B cell (primary cell): Measurements from ENCODE around the gene PPP1R27. TPM values are rescaled to one million over a fixed set of nuclear protein-coding genes. Genes with fewer than 3 reads are reported as not detected.

Source experiments
- ATAC-seq: fragments of 200-7000 bp; cut with Tn5 transposase; one replicate; pipeline ENCODE4 v1.10.0; 2021; ENCODE audit warnings: low read depth, mild to moderate bottlenecking, moderate number of reproducible peaks, moderate library complexity
- CTCF ChIA-PET: fragments of 350-600 bp; sonication (Branson Sonifier 250); formaldehyde crosslinking; loops from one replicate; lab custom pipeline; 2021; ENCODE audit warnings: antibody characterized with exemption, inconsistent platforms; lab: Charles Lee
- POLR2A ChIA-PET: fragments of 350-600 bp; sonication (Branson Sonifier 250); formaldehyde crosslinking; loops from one replicate; lab custom pipeline; 2021; ENCODE audit warnings: antibody characterized with exemption; lab: Charles Lee
- DNase-seq: peaks from one replicate; pipeline ENCODE4 v3.0.0; 2013
- H2AFZ ChIP-seq: 2 replicates; pipeline ENCODE4 v1.6.1; 2012; ENCODE audit warnings: mild to moderate bottlenecking, low read depth, low read length; ENCODE audit not compliant: insufficient read depth, poor library complexity, severe bottlenecking
- H3K27ac ChIP-seq, 2 donors: 1 replicate in 1 of 2; 2 replicates in 1 of 2; pipeline ENCODE4 v1.5.1; 2012 to 2013; ENCODE audit warnings: low read length in 2 of 2, mild to moderate bottlenecking in 2 of 2, moderate library complexity in 1 of 2
- H3K27me3 ChIP-seq, 4 experiments: fragments of 200-600 bp in 1 of 4; sonication (generic) in 1 of 4; replicated peaks in 1 of 4; 1 replicate in 2 of 4; 2 replicates in 2 of 4; pipeline versions ENCODE4 v1.6.1 to v1.7.0; 2013 to 2016; ENCODE audit warnings: low read length in 3 of 4, mild to moderate bottlenecking in 2 of 4, mixed read lengths in 1 of 4, moderate library complexity in 1 of 4; ENCODE audit not compliant: insufficient read depth in 4 of 4, control insufficient read depth in 3 of 4; ENCODE audit errors: control extremely low read depth in 1 of 4
- H3K36me3 ChIP-seq, 2 experiments: replicated peaks in 1 of 2; 1 replicate in 1 of 2; 2 replicates in 1 of 2; pipeline versions ENCODE4 v1.6.1 to v1.7.1; 2013; ENCODE audit warnings: low read length in 1 of 2; ENCODE audit not compliant: insufficient read depth in 2 of 2, control insufficient read depth in 1 of 2; ENCODE audit errors: control extremely low read depth in 1 of 2, extremely low read depth in 1 of 2
- H3K4me1 ChIP-seq, 2 donors: fragments of 200-600 bp in 1 of 2; sonication (generic) in 1 of 2; 1 replicate in 1 of 2; 2 replicates in 1 of 2; pipeline versions ENCODE4 v1.5.1 to v1.6.1; 2013 to 2017; ENCODE audit warnings: low read length in 2 of 2; ENCODE audit not compliant: control insufficient read depth in 2 of 2, insufficient read depth in 2 of 2
- H3K4me2 ChIP-seq: replicated peaks from 2 replicates; pipeline ENCODE3; 2012; ENCODE audit warnings: mild to moderate bottlenecking, low read depth, low read length; ENCODE audit not compliant: poor library complexity, severe bottlenecking
- H3K4me3 ChIP-seq, 5 experiments: fragments of 200-600 bp in 1 of 5; sonication (generic) in 1 of 5; 1 replicate in 3 of 5; 2 replicates in 2 of 5; pipeline versions ENCODE4 v1.5.1 to v1.7.0; 2011 to 2016; ENCODE audit warnings: low read length in 4 of 5, mild to moderate bottlenecking in 4 of 5, low read depth in 2 of 5, control low read depth in 1 of 5, moderate library complexity in 1 of 5; ENCODE audit not compliant: insufficient read depth in 1 of 5; ENCODE audit errors: control extremely low read depth in 1 of 5, extremely low read depth in 1 of 5
- H3K79me2 ChIP-seq: fragments of 200-600 bp; sonication (generic); one replicate; pipeline ENCODE4 v1.6.0; 2016; ENCODE audit warnings: low read length; ENCODE audit not compliant: control insufficient read depth, insufficient read depth
- H3K9ac ChIP-seq: fragments of 200-600 bp; sonication (generic); 2 replicates; pipeline ENCODE4 v1.6.1; 2017; ENCODE audit warnings: mild to moderate bottlenecking, low read length, moderate library complexity
- H3K9me3 ChIP-seq, 3 donors: one replicate each; pipeline versions ENCODE4 v1.6.1 to v1.7.1; 2013; ENCODE audit warnings: low read length in 2 of 3; ENCODE audit not compliant: control insufficient read depth in 2 of 3, insufficient read depth in 1 of 3; ENCODE audit errors: control extremely low read depth in 1 of 3
- H4K20me1 ChIP-seq: 2 replicates; pipeline ENCODE4 v1.6.0; 2012; ENCODE audit warnings: mild to moderate bottlenecking, low read length; ENCODE audit not compliant: insufficient read depth, control insufficient read depth, poor library complexity, severe bottlenecking
- H3K27ac Mint-ChIP-seq: one replicate; pipeline ENCODE4 v1.8.0; 2021; ENCODE audit warnings: mixed read lengths
- H3K27me3 Mint-ChIP-seq: one replicate; pipeline ENCODE4 v1.8.0; 2021; ENCODE audit warnings: mixed read lengths
- H3K4me1 Mint-ChIP-seq: one replicate; pipeline ENCODE4 v1.8.0; 2021; ENCODE audit warnings: mixed read lengths
- H3K4me3 Mint-ChIP-seq: one replicate; pipeline ENCODE4 v1.8.0; 2021; ENCODE audit warnings: mixed read lengths
- H3K9me3 Mint-ChIP-seq: one replicate; pipeline ENCODE4 v1.8.0; 2022; ENCODE audit warnings: mixed read lengths; ENCODE audit not compliant: insufficient read depth
- CTCF ChIP-seq: fragments of 200-600 bp; IDR thresholded peaks from one replicate; pipeline ENCODE4 v1.8.0; 2022; ENCODE audit warnings: antibody characterized with exemption, mild to moderate bottlenecking
- EZH2 ChIP-seq: IDR thresholded peaks from 2 replicates; pipeline ENCODE4 v1.6.1; 2012; ENCODE audit warnings: borderline replicate concordance, low read depth, mild to moderate bottlenecking, moderate library complexity, low read length; ENCODE audit not compliant: insufficient read depth, poor library complexity, severe bottlenecking
- WGBS: methylation state at CpG from one replicate; pipeline ENCODE4 v1.1.5; 2013; ENCODE audit warnings: missing lambda C conversion rate; ENCODE audit not compliant: insufficient coverage; 5-methylcytosine and 5-hydroxymethylcytosine counted together
- intact Hi-C: fragments of 100-400 bp; cut with micrococcal nuclease; formaldehyde crosslinking; loops from one replicate; pipeline ENCODE4 v1.10.0; 2022
- polyA plus RNA-seq: library from polyadenylated mRNA; depleted of rRNA; stranded (reverse); fragments of >200 nt; gene quantifications from 2 replicates; pipeline ENCODE4 v1.2.3, GENCODE V29; 2012
- total RNA-seq, 2 donors: library from RNA; stranded (reverse); fragments of 120-200 nt in 1 of 2; gene quantifications; 1 replicate in 1 of 2; 2 replicates in 1 of 2; pipeline versions ENCODE4 v1.2.3 to v1.2.4, GENCODE V29; 2013 to 2022

The PPP1R27 gene
- total and polyA plus RNA-seq, 2 donors (not counting 1 experiment from before 2014, with no cell fraction given) = not detected

GRCh38 chr17:81794074-81794476 lies 40.8 kb downstream of the PPP1R27 start:
- Mint-ChIP-seq H3K4me3 (no peak overlapping the region), H3K4me1 (no peaks in the 10 kb centered on the region), H3K27me3 (peaks cover 1% of the 10 kb centered on the region), H3K27ac (no peak overlapping the region), H3K9me3 (no peaks in the 10 kb centered on the region)
- Histone ChIP-seq H2AFZ (no peak overlapping the region), H3K4me2 (no peak overlapping the region), H4K20me1 (no peaks in the 10 kb centered on the region), H3K4me1 (no peaks in the 10 kb centered on the region), H3K27me3 (peaks cover 0 to 16% (median 10%) of the 10 kb centered on the region in 4 experiments), H3K9me3 (no peaks in the 10 kb centered on the region), H3K9ac (no peak overlapping the region), H3K36me3 (no peaks in the 10 kb centered on the region), H3K4me3 (no peak overlapping the region), H3K79me2 (no peaks in the 10 kb centered on the region), H3K27ac (no peak overlapping the region)
- ChIA-PET POLR2A (no interaction called here), CTCF (no interaction called here)
- intact Hi-C loops = no loop called here
- ATAC-seq (no peak), DNase-seq (no peak)
- no peak for TF ChIP-seq EZH2
- no peak for TF ChIP-seq CTCF
- WGBS = 93% methylated on average over 3 of the region's 3 CpGs

GRCh38 chr17:81792675-81793615 lies 41.9 kb downstream of the PPP1R27 start:
- H3K79me2 ChIP-seq = no peaks in the 10 kb centered on the region
- H3K9ac ChIP-seq = no peak overlapping the region
- H3K9me3 ChIP-seq = no peaks in the 10 kb centered on the region
- H3K36me3 ChIP-seq = no peaks in the 10 kb centered on the region
- H3K9me3 Mint-ChIP-seq = no peaks in the 10 kb centered on the region
- intact Hi-C loops = no loop called here
- no peaks in the 10 kb centered on the region for H3K4me1 ChIP-seq
- H3K27ac Mint-ChIP-seq = no peak overlapping the region
- no peak overlapping the region for H3K4me2 ChIP-seq
- TF ChIP-seq EZH2 (no peak), CTCF (no peak)
- no peak overlapping the region for H3K4me3 ChIP-seq
- H3K27me3 ChIP-seq = peaks cover 0 to 16% (median 10%) of the 10 kb centered on the region in 4 experiments
- no peaks in the 10 kb centered on the region for H3K27me3 Mint-ChIP-seq
- H3K27ac ChIP-seq = no peak overlapping the region
- CTCF ChIA-PET = no interaction called here
- no peaks in the 10 kb centered on the region for H4K20me1 ChIP-seq
- H3K4me3 Mint-ChIP-seq = no peak overlapping the region
- H2AFZ ChIP-seq = no peak overlapping the region
- 88% methylated on average over 8 of the region's 8 CpGs for WGBS
- ATAC-seq (no peak), DNase-seq (no peak)
- POLR2A ChIA-PET = no interaction called here
- H3K4me1 Mint-ChIP-seq = no peaks in the 10 kb centered on the region
